GM12872 (cell line): Measurements from ENCODE around the gene C1orf87.

Experiments used
- CTCF ChIP-seq: IDR thresholded peaks from 3 replicates; pipeline ENCODE4 v1.5.1; 2011; ENCODE audit warnings: low read depth, mild to moderate bottlenecking, low read length, moderate library complexity; ENCODE audit not compliant: insufficient read depth

C1orf87 gene

GRCh38 chr1:59994302-59995198, 79.0 kb downstream of the C1orf87 start:
- no peak for TF ChIP-seq CTCF

GRCh38 chr1:59992040-59992820, 81.3 kb downstream of the C1orf87 start:
- TF ChIP-seq CTCF: no peak

- TF ChIP-seq CTCF: no peak
Observed at GRCh38 chr1:59990470-59990869, 83.1 kb downstream of the C1orf87 start.

- TF ChIP-seq CTCF: no peak
Observed at GRCh38 chr1:59986516-59987310, 86.9 kb downstream of the C1orf87 start.

GRCh38 chr1:59985911-59986515, 87.6 kb downstream of the C1orf87 start:
- no peak for TF ChIP-seq CTCF

- TF ChIP-seq CTCF: no peak
Observed at GRCh38 chr1:59979666-59980065, 93.9 kb downstream of the C1orf87 start.
